Neuronal stem cell (in vitro differentiated cells): ENCODE measurements around the gene ARL10. TPM values are rescaled to one million over a fixed set of nuclear protein-coding genes. Genes with fewer than 3 reads are reported as not detected.

ENCODE experiments used
- DNase-seq: peaks from one replicate; pipeline ENCODE4 v3.0.0-alpha.2; 2013; ENCODE audit warnings: low spot score
- H2AFZ ChIP-seq: one replicate; pipeline ENCODE4 v1.6.1; 2013; ENCODE audit warnings: mild to moderate bottlenecking, low read length, inconsistent platforms
- H2AK5ac ChIP-seq: 2 replicates; pipeline ENCODE4 v1.6.1; 2013; ENCODE audit warnings: low read depth, mild to moderate bottlenecking, inconsistent platforms, low read length, moderate library complexity, mixed read lengths
- H2BK120ac ChIP-seq: 2 replicates; pipeline ENCODE4 v1.6.1; 2013; ENCODE audit warnings: low read depth, mild to moderate bottlenecking, inconsistent platforms, low read length, moderate library complexity, mixed read lengths
- H2BK12ac ChIP-seq: one replicate; pipeline ENCODE4 v1.6.1; 2013; ENCODE audit warnings: low read length, inconsistent platforms
- H2BK15ac ChIP-seq: 2 replicates; pipeline ENCODE4 v1.6.1; 2013; ENCODE audit warnings: mild to moderate bottlenecking, low read length, inconsistent platforms, mixed read lengths
- H2BK5ac ChIP-seq: one replicate; pipeline ENCODE4 v1.6.1; 2013; ENCODE audit warnings: inconsistent platforms, mild to moderate bottlenecking, low read length, moderate library complexity
- H3K14ac ChIP-seq: one replicate; pipeline ENCODE4 v1.6.1; 2013; ENCODE audit warnings: low read length, inconsistent platforms
- H3K18ac ChIP-seq: 2 replicates; pipeline ENCODE4 v1.6.1; 2013; ENCODE audit warnings: low read length, inconsistent platforms
- H3K23ac ChIP-seq: 2 replicates; pipeline ENCODE4 v1.6.1; 2013; ENCODE audit warnings: low read depth, mild to moderate bottlenecking, mixed read lengths, low read length, inconsistent platforms; ENCODE audit not compliant: poor library complexity
- H3K27ac ChIP-seq: replicated peaks from 3 replicates; pipeline ENCODE4 v1.5.1; 2013; ENCODE audit warnings: low read length, inconsistent platforms
- H3K27me3 ChIP-seq, 3 experiments: 2 replicates each; pipeline ENCODE4 v1.6.1; 2013; ENCODE audit warnings: low read length in 3 of 3, mild to moderate bottlenecking in 2 of 3, inconsistent platforms in 1 of 3, low read depth in 1 of 3, mixed read lengths in 1 of 3, moderate library complexity in 1 of 3; ENCODE audit not compliant: control insufficient read depth in 3 of 3, insufficient read depth in 3 of 3
- H3K36me3 ChIP-seq, 2 donors: replicated peaks in 1 of 2; 2 replicates each; pipeline ENCODE4 v1.6.1; 2013; ENCODE audit warnings: low read length in 2 of 2; ENCODE audit not compliant: control insufficient read depth in 2 of 2, insufficient read depth in 2 of 2
- H3K4ac ChIP-seq: 2 replicates; pipeline ENCODE4 v1.6.1; 2013; ENCODE audit warnings: inconsistent platforms, mild to moderate bottlenecking, low read length, moderate library complexity
- H3K4me1 ChIP-seq, 2 donors: 1 replicate in 1 of 2; 2 replicates in 1 of 2; pipeline ENCODE4 v1.6.1; 2013; ENCODE audit warnings: low read length in 2 of 2, low read depth in 1 of 2; ENCODE audit not compliant: control insufficient read depth in 2 of 2, insufficient read depth in 1 of 2
- H3K4me2 ChIP-seq: one replicate; pipeline ENCODE4 v1.6.1; 2013; ENCODE audit warnings: mild to moderate bottlenecking, low read length, inconsistent platforms; ENCODE audit not compliant: insufficient read depth, poor library complexity, severe bottlenecking
- H3K4me3 ChIP-seq, 2 donors: 2 replicates each; pipeline ENCODE4 v1.5.1; 2013; ENCODE audit warnings: low read length in 2 of 2, mild to moderate bottlenecking in 2 of 2, inconsistent platforms in 1 of 2, moderate library complexity in 1 of 2
- H3K79me1 ChIP-seq: one replicate; pipeline ENCODE4 v1.6.1; 2013; ENCODE audit warnings: low read depth, mild to moderate bottlenecking, inconsistent platforms, low read length, moderate library complexity
- H3K9ac ChIP-seq: one replicate; pipeline ENCODE4 v1.6.1; 2013; ENCODE audit warnings: mild to moderate bottlenecking, low read depth, low read length, inconsistent platforms; ENCODE audit not compliant: poor library complexity
- H3K9me3 ChIP-seq, 2 donors: replicated peaks in 1 of 2; 2 replicates each; pipeline versions ENCODE3 to v1.6.1; 2013; ENCODE audit warnings: low read length in 2 of 2, mild to moderate bottlenecking in 2 of 2, inconsistent platforms in 1 of 2, low read depth in 1 of 2, mixed read lengths in 1 of 2, moderate library complexity in 1 of 2; ENCODE audit not compliant: control insufficient read depth in 2 of 2, insufficient read depth in 1 of 2
- H4K8ac ChIP-seq: one replicate; pipeline ENCODE4 v1.6.1; 2013; ENCODE audit warnings: low read depth, mild to moderate bottlenecking, inconsistent platforms, low read length, moderate library complexity
- H4K91ac ChIP-seq: one replicate; pipeline ENCODE4 v1.6.1; 2013; ENCODE audit warnings: low read length, low read depth, mild to moderate bottlenecking, inconsistent platforms; ENCODE audit not compliant: poor library complexity
- WGBS, 2 donors: extraction: QIAGEN DNeasy Blood & Tissue Kit; methylation state at CpG; one replicate each; pipeline ENCODE4 v1.1.7; 2013; ENCODE audit warnings: missing lambda C conversion rate in 2 of 2, mixed read lengths in 1 of 2; ENCODE audit not compliant: insufficient read length in 2 of 2, insufficient replicate concordance in 1 of 2; ENCODE audit errors: extremely low coverage in 2 of 2; 5-methylcytosine and 5-hydroxymethylcytosine counted together
- polyA plus RNA-seq, 2 experiments: library from polyadenylated mRNA; stranded (reverse); fragments of 200-250 nt; gene quantifications; one replicate each; pipeline ENCODE4 v1.2.3, GENCODE V29; 2013

Gene ARL10, protein sequence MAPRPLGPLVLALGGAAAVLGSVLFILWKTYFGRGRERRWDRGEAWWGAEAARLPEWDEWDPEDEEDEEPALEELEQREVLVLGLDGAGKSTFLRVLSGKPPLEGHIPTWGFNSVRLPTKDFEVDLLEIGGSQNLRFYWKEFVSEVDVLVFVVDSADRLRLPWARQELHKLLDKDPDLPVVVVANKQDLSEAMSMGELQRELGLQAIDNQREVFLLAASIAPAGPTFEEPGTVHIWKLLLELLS
- 8.4 TPM for polyA plus RNA-seq (2013, experiment 1 of 2)
- 8.8 TPM for polyA plus RNA-seq (2013, experiment 2 of 2)

DNA sequence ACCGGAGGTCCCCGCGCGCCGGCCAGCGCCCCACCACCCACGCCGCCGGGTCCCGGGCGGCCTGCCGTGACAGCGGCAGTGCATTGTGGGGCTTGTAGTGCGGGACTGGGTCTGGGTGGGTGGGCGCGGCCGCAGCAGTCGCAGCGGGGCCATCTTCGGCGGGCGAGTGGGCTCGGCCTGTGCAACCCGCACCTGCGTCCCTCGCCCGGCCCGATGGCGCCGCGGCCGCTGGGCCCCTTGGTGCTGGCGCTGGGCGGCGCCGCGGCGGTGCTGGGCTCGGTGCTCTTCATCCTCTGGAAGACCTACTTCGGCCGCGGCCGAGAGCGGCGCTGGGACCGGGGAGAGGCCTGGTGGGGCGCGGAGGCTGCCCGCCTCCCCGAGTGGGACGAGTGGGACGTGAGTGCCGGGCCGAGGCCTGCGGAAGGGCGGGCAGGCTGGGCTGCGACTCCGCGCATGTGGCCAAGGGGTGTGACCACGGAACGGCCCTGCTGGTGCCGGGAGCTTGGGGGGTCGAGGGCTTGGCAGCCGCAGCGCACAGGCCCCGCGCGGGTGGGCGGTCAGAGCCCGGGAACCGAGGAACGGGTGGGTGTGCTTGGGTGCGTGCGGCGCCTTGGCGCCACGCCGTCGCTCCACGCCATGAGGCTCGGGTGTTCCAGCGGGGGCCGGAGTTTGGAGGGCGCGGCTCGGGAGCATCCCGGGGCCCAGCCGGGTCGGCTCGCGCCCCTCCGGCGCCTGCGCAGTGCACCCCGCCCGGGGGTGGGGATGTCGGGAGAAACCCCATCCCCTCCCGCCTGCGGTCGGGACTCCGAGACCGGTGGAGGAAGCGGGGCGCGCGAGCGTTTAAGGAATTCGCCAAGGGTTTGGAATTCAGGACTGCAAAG lies at the start of gene ARL10:
TSS of gene ARL10 (plus strand) at position 137 of the 881 bp plus-strand sequence. CDS start at position 214, 77 bp downstream.
- Histone ChIP-seq H3K79me1 (peaks cover 3% of the 10 kb centered on the region), H3K14ac (peak within 1 kb of the TSS; percentile 99), H3K4me2 (peak within 1 kb of the TSS; percentile 93), H3K4ac (peak within 1 kb of the TSS; percentile 66), H3K9me3 (no peaks in the 10 kb centered on the region), H2AFZ (peak within 1 kb of the TSS; percentile 96), H2AK5ac (peak within 1 kb of the TSS; percentile 24), H3K18ac (peak within 1 kb of the TSS; percentile 95), H3K27ac (no peak within 1 kb of the TSS), H2BK120ac (no peak within 1 kb of the TSS), H3K9ac (peak within 1 kb of the TSS; percentile 97), H3K4me3 (peak within 1 kb of the TSS; percentile 81 to 84), H3K27me3 (peaks cover 0 to 26% (median 20%) of the 10 kb centered on the region in 3 experiments), H3K23ac (peak within 1 kb of the TSS; percentile 93), H4K8ac (peak within 1 kb of the TSS; percentile 52), H2BK15ac (no peak within 1 kb of the TSS), H2BK12ac (peak within 1 kb of the TSS; percentile 30), H3K4me1 (peaks cover 2 to 10% of the 10 kb centered on the region in 2 donors), H4K91ac (no peak within 1 kb of the TSS), H3K36me3 (peaks cover 13 to 37% of the 10 kb centered on the region in 2 donors), H2BK5ac (peak within 1 kb of the TSS; percentile 87)
- no CpG with 5 or more reads among the region's 108 CpGs for WGBS, 2 donors
- peak; percentile 62 for DNase-seq

DNA sequence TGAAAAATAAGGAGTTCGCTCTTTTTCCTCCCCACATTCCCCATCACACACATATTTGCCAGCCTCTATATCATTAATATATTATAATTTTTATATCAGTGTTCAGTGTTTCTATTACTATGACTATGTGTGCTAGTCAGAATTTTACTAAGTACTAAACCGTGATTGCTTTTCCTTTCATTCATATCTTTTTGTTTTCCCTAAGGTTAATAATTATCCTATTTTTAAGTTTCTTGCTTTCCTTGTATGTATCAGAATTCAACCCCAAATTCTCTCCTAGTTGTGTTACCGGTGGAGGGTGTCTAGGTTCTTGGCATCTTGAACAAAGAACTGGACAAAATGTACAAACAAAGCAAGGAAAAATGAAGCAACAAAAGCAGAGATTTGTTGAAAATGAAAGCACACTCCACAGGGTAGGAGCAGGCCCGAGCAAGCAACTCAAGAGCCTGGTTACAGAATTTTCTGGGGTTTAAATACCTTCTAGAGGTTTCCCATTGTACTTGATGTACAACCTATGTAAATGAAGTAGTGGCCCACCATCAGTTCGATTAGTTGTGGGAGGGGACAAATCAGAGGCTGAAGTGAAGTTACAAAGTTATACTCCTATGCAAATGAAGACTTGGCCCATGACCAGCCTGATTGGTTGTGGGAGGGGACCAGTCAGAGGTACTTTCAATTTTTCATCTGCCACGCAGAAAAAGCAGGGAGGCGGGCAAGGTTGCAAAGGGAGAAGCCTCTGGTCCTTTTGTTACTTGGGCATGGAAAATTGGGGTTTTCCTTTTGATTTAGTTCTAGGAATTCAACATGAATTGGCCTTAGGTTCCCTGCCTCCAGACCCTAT lies 47.5 kb upstream of the ARL10 start:
- no peaks in the 10 kb centered on the region for H3K79me1 ChIP-seq
- no peak overlapping the region for H4K8ac ChIP-seq
- no peaks in the 10 kb centered on the region for H3K9me3 ChIP-seq
- H2BK15ac ChIP-seq, result no peak overlapping the region
- H2BK12ac ChIP-seq, result no peak overlapping the region
- no peak overlapping the region for H2AK5ac ChIP-seq
- H3K23ac ChIP-seq, result no peak overlapping the region
- no peak overlapping the region for H3K4me2 ChIP-seq
- H3K14ac ChIP-seq, result no peak overlapping the region
- no peak for DNase-seq
- H3K18ac ChIP-seq, result no peak overlapping the region
- H3K27ac ChIP-seq, result no peak overlapping the region
- no peak overlapping the region for H3K4me3 ChIP-seq
- no peak overlapping the region for H2BK120ac ChIP-seq
- peaks cover 11 to 88% of the 10 kb centered on the region in 2 donors for H3K36me3 ChIP-seq
- no peaks in the 10 kb centered on the region for H3K4me1 ChIP-seq
- H2BK5ac ChIP-seq, result no peak overlapping the region
- H2AFZ ChIP-seq, result no peak overlapping the region
- H3K4ac ChIP-seq, result no peak overlapping the region
- no peak overlapping the region for H4K91ac ChIP-seq
- H3K9ac ChIP-seq, result no peak overlapping the region
- WGBS, 2 donors, result no CpG with 5 or more reads among the region's 7 CpGs
- H3K27me3 ChIP-seq, result no peaks in the 10 kb centered on the region

DNA sequence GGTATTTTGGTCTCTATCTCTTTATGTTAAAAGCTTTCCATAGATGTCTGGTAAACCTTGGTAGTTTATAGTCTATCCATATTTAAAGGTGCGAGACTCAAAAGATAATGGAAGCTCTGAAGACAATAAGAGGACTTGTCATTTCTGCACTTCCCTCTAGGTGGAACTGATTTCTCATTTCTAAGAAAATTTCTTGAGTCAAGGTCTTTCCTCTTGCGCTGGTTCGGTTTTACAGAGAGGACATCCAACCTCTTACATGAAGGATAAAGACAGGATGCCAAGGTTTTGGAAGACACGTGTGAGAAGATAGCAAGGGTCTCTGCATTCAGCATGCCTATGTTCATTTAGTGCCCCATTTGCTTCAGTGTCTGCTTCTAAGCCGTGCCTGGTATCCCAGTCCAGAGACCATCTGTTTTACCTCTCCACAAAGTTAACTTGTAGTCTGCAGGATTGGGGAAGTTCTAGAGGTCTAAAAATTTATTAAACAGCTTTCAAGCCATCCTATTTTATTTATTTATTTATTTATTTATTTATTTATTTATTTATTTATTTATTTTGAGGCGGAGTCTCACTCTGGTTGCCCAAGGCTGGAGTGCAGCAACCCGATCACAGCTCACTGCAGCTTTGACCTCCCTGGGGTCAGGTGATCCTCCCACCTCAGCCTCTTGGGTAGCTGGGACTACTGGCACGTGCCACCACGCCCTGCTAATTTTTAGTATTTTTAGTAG lies 45.3 kb upstream of the ARL10 start:
- Histone ChIP-seq H4K91ac (no peak overlapping the region), H3K4me1 (no peaks in the 10 kb centered on the region), H2AFZ (no peak overlapping the region)

More for the DNA sequence above, 45.3 kb upstream of the ARL10 start:
- no peak overlapping the region for H3K23ac ChIP-seq
- H3K27me3 ChIP-seq, result no peaks in the 10 kb centered on the region
- H3K4me3 ChIP-seq, result no peak overlapping the region
- no peak overlapping the region for H3K9ac ChIP-seq
- no peak overlapping the region for H3K27ac ChIP-seq
- H3K4ac ChIP-seq, result no peak overlapping the region
- H2BK12ac ChIP-seq, result no peak overlapping the region
- no peak overlapping the region for H2BK15ac ChIP-seq
- H3K18ac ChIP-seq, result no peak overlapping the region
- no peak for DNase-seq
- no peaks in the 10 kb centered on the region for H3K79me1 ChIP-seq
- no peak overlapping the region for H3K14ac ChIP-seq
- H2AK5ac ChIP-seq, result no peak overlapping the region
- no peaks in the 10 kb centered on the region for H3K9me3 ChIP-seq
- no peak overlapping the region for H2BK120ac ChIP-seq
- peaks cover 11 to 86% of the 10 kb centered on the region in 2 donors for H3K36me3 ChIP-seq
- no peak overlapping the region for H4K8ac ChIP-seq
- H3K4me2 ChIP-seq, result no peak overlapping the region
- WGBS, 2 donors, result no CpG with 5 or more reads among the region's 9 CpGs
- no peak overlapping the region for H2BK5ac ChIP-seq
